Measurements from ENCODE around the gene GABRB2. TPM values are rescaled to one million over a fixed set of nuclear protein-coding genes. Genes with fewer than 3 reads are reported as not detected.

The GABRB2 gene
- total RNA-seq, 2 experiments from 2014 or later: not detected

Other genes with a start within 250 kb of the GABRB2 start
- not detected for gene GABRA6, start 139.0 kb upstream of the GABRB2 start, total RNA-seq

Data from CD8-positive, alpha-beta T cell (primary cell).